IPS-18a (cell line): Measurements from ENCODE around the gene ADH1A.
"Not testable (repeated sequence)": the region's sequence is repeated elsewhere in the genome, so short reads cannot be mapped to it uniquely, and the experiment has no call there.

Source experiments
- H3K27ac ChIP-seq: one replicate; pipeline ENCODE4 v1.5.1; 2013; ENCODE audit warnings: low read length
- H3K27me3 ChIP-seq: one replicate; pipeline ENCODE4 v1.6.1; 2013; ENCODE audit warnings: mild to moderate bottlenecking, low read length; ENCODE audit not compliant: control insufficient read depth, insufficient read depth
- H3K36me3 ChIP-seq: one replicate; pipeline ENCODE4 v1.6.1; 2013; ENCODE audit warnings: low read depth, low read length; ENCODE audit not compliant: control insufficient read depth
- H3K4me1 ChIP-seq: one replicate; pipeline ENCODE4 v1.6.1; 2013; ENCODE audit warnings: low read depth, low read length; ENCODE audit not compliant: control insufficient read depth
- H3K4me3 ChIP-seq: one replicate; pipeline ENCODE4 v1.5.1; 2013; ENCODE audit warnings: low read length
- H3K9ac ChIP-seq: one replicate; pipeline ENCODE4 v1.6.1; 2013; ENCODE audit warnings: mild to moderate bottlenecking, low read length, moderate library complexity
- H3K9me3 ChIP-seq: one replicate; pipeline ENCODE4 v1.6.1; 2013; ENCODE audit warnings: low read depth, low read length; ENCODE audit not compliant: control insufficient read depth

The ADH1A gene

DNA sequence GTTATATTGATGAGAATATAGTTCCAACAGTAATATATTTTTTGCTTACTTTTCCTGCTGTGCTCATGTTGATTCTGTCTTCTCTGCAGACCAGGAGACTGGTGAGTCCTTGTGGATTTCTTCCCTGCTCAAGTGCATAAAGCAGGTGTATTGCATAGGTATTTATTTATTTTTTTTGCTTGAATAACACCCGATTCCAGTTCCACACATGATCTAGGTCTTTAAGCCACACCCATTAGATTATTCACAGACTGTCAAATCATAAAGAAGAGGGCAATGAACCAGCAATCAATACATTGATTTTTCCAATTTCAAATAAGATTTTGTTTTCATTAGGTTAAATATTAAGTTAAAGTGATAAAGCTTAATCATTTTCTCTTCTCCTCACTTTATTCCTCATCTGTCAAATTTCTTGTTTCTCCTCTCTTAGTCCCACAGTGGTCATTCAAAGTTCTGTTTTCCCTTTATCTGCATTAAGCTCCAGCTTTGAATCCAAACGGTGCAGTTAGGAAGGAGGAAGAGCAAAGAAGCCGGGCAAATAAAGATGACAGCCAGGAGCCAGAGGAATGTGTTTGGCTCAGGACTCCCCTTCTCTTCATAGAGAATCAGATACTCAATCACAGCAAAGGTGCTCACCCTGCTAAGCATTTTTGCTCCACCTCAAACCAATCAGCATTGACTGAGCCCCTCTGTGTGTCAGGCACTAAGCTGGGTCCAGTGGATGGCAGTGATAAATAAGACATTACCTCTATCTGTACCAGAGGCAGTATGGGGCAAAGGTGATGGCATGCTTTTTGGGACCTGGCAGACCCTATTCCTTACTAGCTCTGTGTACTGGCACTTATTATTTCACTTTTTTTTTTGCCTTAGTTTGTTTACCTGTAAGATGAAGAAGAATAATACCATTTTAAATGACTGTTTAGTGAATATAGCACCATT lies at the start of gene ADH1A:
Gene ADH1A (minus strand): TSS at position 138 of the 939 bp plus-strand sequence. CDS start 71 bp downstream, at position 67.
- H3K9me3 ChIP-seq: no peaks in the 10 kb centered on the region
- H3K9ac ChIP-seq: no peak within 1 kb of the TSS
- H3K27me3 ChIP-seq: no peaks in the 10 kb centered on the region
- H3K4me3 ChIP-seq: no peak within 1 kb of the TSS
- H3K27ac ChIP-seq: no peak within 1 kb of the TSS
- no peaks in the 10 kb centered on the region for H3K36me3 ChIP-seq
- H3K4me1 ChIP-seq: no peaks in the 10 kb centered on the region

DNA sequence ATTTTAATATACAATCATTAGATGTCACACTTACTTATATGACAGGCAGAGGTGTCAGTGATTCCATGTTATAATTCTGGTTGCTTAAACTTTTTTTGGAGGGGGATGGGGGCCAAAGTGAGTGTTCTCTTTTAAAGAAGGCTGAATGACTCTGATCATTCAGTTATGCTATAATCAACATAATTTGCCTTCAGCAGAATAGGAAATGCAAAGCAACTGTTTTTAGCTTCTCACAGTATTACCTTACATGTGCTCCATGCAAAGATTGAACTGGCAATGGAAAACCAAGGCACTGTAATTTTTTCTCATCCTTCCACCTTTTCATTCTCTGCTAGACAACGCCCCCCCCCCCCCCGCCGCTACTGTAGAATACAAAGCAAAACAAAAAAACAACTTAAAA lies 48.4 kb upstream of the ADH1A start:
- H3K4me3 ChIP-seq: no peak overlapping the region
- H3K9ac ChIP-seq: no peak overlapping the region
- H3K9me3 ChIP-seq: no peaks in the 10 kb centered on the region
- H3K36me3 ChIP-seq: no peaks in the 10 kb centered on the region
- H3K27me3 ChIP-seq: no peaks in the 10 kb centered on the region
- H3K4me1 ChIP-seq: no peaks in the 10 kb centered on the region
- no peak overlapping the region for H3K27ac ChIP-seq

DNA sequence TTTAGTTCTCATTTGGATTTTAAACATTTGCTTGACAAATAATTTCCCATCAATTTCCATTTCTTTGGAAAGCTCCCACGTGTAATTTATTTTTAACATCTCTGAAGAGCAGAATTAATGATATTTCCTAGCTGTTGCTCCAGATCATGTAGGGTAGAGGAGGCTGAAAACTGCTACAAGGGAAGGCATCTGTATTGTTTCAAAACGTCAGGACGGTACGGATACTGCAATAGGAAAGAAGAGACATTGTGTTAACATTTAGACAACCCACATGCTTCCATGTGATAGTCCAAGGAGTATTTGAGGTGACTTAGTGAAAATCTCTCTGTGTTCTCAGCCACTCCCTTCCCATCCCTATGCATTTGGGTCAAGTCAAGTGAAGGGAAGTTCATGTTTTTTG lies 45.8 kb upstream of the ADH1A start:
- no peaks in the 10 kb centered on the region for H3K36me3 ChIP-seq
- H3K9me3 ChIP-seq: no peaks in the 10 kb centered on the region
- no peak overlapping the region for H3K4me3 ChIP-seq
- no peak overlapping the region for H3K27ac ChIP-seq
- H3K4me1 ChIP-seq: no peaks in the 10 kb centered on the region
- H3K9ac ChIP-seq: no peak overlapping the region
- H3K27me3 ChIP-seq: no peaks in the 10 kb centered on the region

GRCh38 chr4:99334880-99335279 lies 44.1 kb upstream of the ADH1A start:
- Histone ChIP-seq H3K4me3 (no peak overlapping the region), H3K9ac (no peak overlapping the region), H3K4me1 (no peaks in the 10 kb centered on the region), H3K36me3 (no peaks in the 10 kb centered on the region), H3K27ac (no peak overlapping the region), H3K9me3 (no peaks in the 10 kb centered on the region), H3K27me3 (no peaks in the 10 kb centered on the region)

DNA sequence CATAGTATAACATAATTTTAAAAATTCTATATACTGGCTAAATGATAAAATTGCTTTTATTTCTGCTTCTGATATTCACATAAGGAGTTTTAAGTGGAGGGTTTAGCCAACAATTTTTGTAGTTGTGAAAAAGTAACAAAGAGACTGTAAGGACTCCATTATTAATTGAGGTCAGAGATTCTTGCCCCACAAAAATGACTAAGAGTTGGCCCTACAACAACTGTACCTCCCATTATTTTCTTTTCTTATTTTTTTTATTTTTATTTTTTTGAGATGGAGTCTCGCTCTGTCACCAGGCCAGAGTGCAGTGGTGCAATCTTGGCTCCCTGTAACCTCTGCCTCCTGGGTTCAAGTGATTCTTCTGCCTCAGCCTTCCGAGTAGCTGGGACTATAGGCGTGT lies 39.9 kb upstream of the ADH1A start:
- no peak overlapping the region for H3K27ac ChIP-seq
- H3K9ac ChIP-seq: no peak overlapping the region
- no peaks in the 10 kb centered on the region for H3K36me3 ChIP-seq
- no peaks in the 10 kb centered on the region for H3K27me3 ChIP-seq
- no peaks in the 10 kb centered on the region for H3K4me1 ChIP-seq
- peaks cover 3% of the 10 kb centered on the region for H3K9me3 ChIP-seq
- H3K4me3 ChIP-seq: no peak overlapping the region

- H3K9ac ChIP-seq: no peak overlapping the region
- H3K9me3 ChIP-seq: peaks cover 3% of the 10 kb centered on the region
- no peak overlapping the region for H3K27ac ChIP-seq
- no peaks in the 10 kb centered on the region for H3K27me3 ChIP-seq
- no peaks in the 10 kb centered on the region for H3K36me3 ChIP-seq
- H3K4me3 ChIP-seq: no peak overlapping the region
- H3K4me1 ChIP-seq: no peaks in the 10 kb centered on the region
Measured at GRCh38 chr4:99329876-99330275, 39.1 kb upstream of the ADH1A start.

DNA sequence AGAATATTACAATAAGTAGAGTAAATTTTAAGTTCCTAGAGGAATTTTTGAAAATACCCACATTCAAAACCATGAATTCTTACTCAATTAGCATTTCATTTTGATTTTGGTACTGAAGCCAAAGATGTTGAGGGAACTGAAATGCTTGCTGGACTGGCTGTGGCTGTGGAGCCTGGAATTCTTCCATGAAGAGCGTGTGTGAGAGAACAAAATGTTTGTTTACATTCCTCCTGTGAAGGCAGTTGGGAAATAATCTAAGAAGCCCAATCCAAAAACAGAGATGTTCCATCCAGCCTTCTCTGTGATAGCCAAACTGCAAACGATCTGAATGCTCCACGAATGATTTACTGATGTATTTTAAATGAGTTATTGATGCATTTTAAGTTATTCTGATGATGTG lies 34.2 kb upstream of the ADH1A start:
- no peaks in the 10 kb centered on the region for H3K36me3 ChIP-seq
- no peak overlapping the region for H3K27ac ChIP-seq
- no peaks in the 10 kb centered on the region for H3K27me3 ChIP-seq
- H3K4me1 ChIP-seq: peaks cover 10% of the 10 kb centered on the region
- no peak overlapping the region for H3K9ac ChIP-seq
- no peak overlapping the region for H3K4me3 ChIP-seq
- H3K9me3 ChIP-seq: peaks cover 3% of the 10 kb centered on the region

DNA sequence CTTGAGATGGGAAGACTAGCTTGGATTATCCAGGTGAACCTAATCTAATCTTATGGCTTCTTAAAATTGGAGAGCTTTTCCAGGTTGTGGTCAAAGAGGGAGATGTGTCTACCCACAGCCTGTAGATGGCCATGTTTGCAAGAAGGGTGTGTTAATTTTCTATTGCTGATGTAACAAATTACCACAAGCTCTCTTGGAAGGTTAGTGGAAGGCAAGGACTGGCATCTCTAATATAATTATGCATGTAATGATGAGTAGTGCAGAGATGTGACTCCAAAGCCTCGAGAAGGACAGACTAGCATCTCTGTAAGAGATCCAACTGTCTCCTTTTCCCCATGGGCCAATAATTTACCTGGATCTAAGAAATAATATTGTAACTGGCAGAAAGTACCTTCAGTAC lies 33.6 kb upstream of the ADH1A start:
- Histone ChIP-seq H3K9me3 (peaks cover 3% of the 10 kb centered on the region), H3K4me3 (no peak overlapping the region), H3K4me1 (peaks cover 10% of the 10 kb centered on the region), H3K27ac (no peak overlapping the region), H3K27me3 (no peaks in the 10 kb centered on the region), H3K9ac (no peak overlapping the region), H3K36me3 (no peaks in the 10 kb centered on the region)

DNA sequence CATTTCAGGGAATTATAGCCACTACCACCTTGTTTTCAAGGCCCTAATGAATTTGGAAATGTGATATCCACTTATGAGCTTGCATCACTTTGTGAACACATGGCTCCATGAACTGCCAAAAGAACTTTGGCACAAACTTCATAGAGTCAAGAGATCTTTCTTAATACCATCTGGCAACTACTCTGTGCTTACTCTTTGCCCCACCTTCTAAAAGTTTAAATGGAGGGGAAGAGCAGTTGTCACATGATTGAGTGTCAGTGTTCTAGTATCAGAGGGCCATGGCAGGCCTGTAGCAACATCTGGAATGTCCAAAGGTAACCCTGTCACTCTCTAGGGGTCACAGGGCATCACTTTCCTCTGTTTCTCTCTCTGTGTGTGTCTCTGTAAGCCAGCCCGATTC lies 33.0 kb upstream of the ADH1A start:
- Histone ChIP-seq H3K4me3 (no peak overlapping the region), H3K27me3 (no peaks in the 10 kb centered on the region), H3K36me3 (no peaks in the 10 kb centered on the region), H3K9ac (no peak overlapping the region), H3K9me3 (peaks cover 3% of the 10 kb centered on the region), H3K4me1 (peaks cover 10% of the 10 kb centered on the region), H3K27ac (no peak overlapping the region)

DNA sequence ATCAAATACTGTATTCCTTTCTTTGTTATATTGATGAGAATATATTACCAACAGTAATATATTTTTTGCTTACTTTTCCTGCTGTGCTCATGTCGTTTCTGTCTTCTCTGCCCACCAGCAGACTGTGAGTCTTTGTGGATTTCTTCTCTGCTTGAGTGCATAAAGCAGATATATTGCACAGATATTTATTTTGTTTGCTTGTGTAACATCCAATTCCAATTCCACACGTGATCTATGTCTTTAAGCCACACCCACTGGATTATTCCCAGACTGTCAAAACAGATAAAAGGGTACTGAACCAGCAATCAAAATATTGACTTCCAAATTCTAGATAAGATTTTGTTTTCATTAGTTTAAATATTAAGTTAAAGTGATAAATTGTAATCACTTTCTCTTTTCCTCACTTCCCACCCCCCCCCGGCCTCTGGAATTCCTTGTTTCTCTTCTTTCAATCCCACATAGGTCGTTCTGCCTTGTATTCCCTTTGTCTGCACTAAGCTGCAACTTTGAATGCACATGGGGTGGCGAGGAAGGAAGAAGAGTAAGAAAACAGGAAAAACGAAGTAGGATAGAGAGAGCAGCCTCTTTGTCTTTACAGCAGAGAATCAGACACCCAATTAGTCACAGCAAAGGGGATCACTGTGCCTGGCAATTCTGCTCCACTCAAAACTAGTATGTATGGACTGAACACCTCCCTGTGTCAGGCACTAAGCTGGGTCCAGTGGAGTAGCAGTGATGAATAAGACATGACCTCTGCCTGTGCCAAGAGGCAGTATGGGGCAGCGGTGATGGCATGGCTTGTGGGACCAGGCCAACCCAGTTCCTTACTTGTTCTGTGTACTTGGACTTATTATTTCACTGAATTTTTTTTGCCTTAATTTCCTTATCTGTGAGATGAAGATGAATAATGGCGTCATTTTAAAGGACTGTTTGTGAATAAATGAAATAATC lies 30.7 kb upstream of the ADH1A start, which contains the start of gene ADH1B:
Gene ADH1B (minus strand): TSS at position 161 of the 951 bp plus-strand sequence. CDS start 70 bp downstream, at position 91.
- H3K9ac ChIP-seq: no peak within 1 kb of the TSS
- H3K27me3 ChIP-seq: no peaks in the 10 kb centered on the region
- H3K9me3 ChIP-seq: no peaks in the 10 kb centered on the region
- H3K27ac ChIP-seq: no peak within 1 kb of the TSS
- no peaks in the 10 kb centered on the region for H3K36me3 ChIP-seq
- H3K4me3 ChIP-seq: no peak within 1 kb of the TSS
- H3K4me1 ChIP-seq: peaks cover 10% of the 10 kb centered on the region

GRCh38 chr4:99317811-99318210 lies 27.0 kb upstream of the ADH1A start:
- not testable (repeated sequence) for H3K9ac ChIP-seq, H3K27ac ChIP-seq, H3K36me3 ChIP-seq, H3K27me3 ChIP-seq, H3K9me3 ChIP-seq, H3K4me3 ChIP-seq
- H3K4me1 ChIP-seq: peaks cover 10% of the 10 kb centered on the region
